ENCODE measurements around the gene RTTN. TPM values are rescaled to one million over a fixed set of nuclear protein-coding genes. Genes with fewer than 3 reads are reported as not detected.
"Not testable (repeated sequence)": the region's sequence is repeated elsewhere in the genome, so short reads cannot be mapped to it uniquely, and the experiment has no call there.

Gene RTTN
- 10 to 100 TPM; 16.6 to 20.6 (median 19.1) TPM for polyA plus RNA-seq (ENCODE audit: insufficient read length in 3 of 3)
- long read RNA-seq, donor 1 = 0 reads
- long read RNA-seq, donor 2 = 0 reads
- long read RNA-seq, donor 3, partial matches to known transcripts = 0 of 1 reads
- long read RNA-seq, donor 3, other reads (novel, unspliced or antisense) = 0 of 1 reads
- long read RNA-seq, donor 4 = 0 reads
- long read RNA-seq, donor 5 = 0 reads
- long read RNA-seq, donor 6 = 0 reads
- long read RNA-seq, donor 7 = 0 reads
- long read RNA-seq, donor 8 = 0 reads
- long read RNA-seq, donor 9 = 0 reads
- long read RNA-seq, donor 10, partial matches to known transcripts = 0 of 1 reads
- long read RNA-seq, donor 10, other reads (novel, unspliced or antisense) = 0 of 1 reads
- long read RNA-seq, donor 11 = 0 reads
- long read RNA-seq, donor 12 = 0 reads
- long read RNA-seq, donor 13 = 0 reads
- long read RNA-seq, donor 14, full-length matches to known transcripts = 2 of 2 reads
- long read RNA-seq, donor 14, partial matches to known transcripts = 0 of 2 reads
- long read RNA-seq, donor 14, other reads (novel, unspliced or antisense) = 0 of 2 reads
- long read RNA-seq, donor 15 = 0 reads
- long read RNA-seq, donor 16 = 0 reads

GRCh38 chr18:70205421-70206397 lies at the start of gene RTTN:
TSS of gene RTTN (minus strand) at chr18:70205687. CDS start at chr18:70205658, 29 bp downstream.
- DNase-seq (ENCODE audit: extremely low read depth in 1 of 11, low read depth in 9 of 11, low spot score in 4 of 11) = peak; percentile 88 to 94 (median 93)

GRCh38 chr18:70250781-70251180 lies 45.3 kb upstream of the RTTN start:
- DNase-seq (ENCODE audit: extremely low read depth in 1 of 11, low read depth in 9 of 11, low spot score in 4 of 11) = no peak

- not testable (repeated sequence) for DNase-seq (ENCODE audit: extremely low read depth in 1 of 11, low read depth in 9 of 11, low spot score in 4 of 11)
Observed at GRCh38 chr18:70249861-70250260, 44.4 kb upstream of the RTTN start.

- no peak for DNase-seq (ENCODE audit: extremely low read depth in 1 of 11, low read depth in 9 of 11, low spot score in 4 of 11)
Observed at GRCh38 chr18:70249118-70249517, 43.6 kb upstream of the RTTN start.

DNA sequence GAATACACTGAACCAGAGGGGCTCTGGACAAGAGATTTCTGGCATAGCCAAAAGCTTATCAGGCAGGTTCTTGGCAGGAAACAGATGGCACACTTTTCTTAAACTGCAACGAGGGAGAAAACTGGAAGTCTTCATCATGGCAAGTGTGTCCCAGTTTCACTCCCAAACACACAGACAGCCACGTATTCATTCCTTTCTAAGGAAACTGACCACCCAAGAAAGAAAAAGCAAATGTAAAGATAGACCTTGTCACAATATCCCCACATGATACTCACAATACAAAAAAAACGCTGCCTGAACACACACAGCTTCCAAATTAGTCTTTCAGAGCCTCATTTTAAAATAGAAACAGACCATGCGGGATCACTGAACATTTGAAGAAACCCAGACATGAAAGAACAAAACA lies 40.6 kb upstream of the RTTN start:
- DNase-seq (ENCODE audit: extremely low read depth in 1 of 11, low read depth in 9 of 11, low spot score in 4 of 11) = no peak

GRCh38 chr18:70243131-70243929 lies 37.8 kb upstream of the RTTN start:
- no peak for DNase-seq (ENCODE audit: extremely low read depth in 1 of 11, low read depth in 9 of 11, low spot score in 4 of 11)

- not testable (repeated sequence) for DNase-seq (ENCODE audit: extremely low read depth in 1 of 11, low read depth in 9 of 11, low spot score in 4 of 11)
Observed at GRCh38 chr18:70236921-70237320, 31.4 kb upstream of the RTTN start.

DNA sequence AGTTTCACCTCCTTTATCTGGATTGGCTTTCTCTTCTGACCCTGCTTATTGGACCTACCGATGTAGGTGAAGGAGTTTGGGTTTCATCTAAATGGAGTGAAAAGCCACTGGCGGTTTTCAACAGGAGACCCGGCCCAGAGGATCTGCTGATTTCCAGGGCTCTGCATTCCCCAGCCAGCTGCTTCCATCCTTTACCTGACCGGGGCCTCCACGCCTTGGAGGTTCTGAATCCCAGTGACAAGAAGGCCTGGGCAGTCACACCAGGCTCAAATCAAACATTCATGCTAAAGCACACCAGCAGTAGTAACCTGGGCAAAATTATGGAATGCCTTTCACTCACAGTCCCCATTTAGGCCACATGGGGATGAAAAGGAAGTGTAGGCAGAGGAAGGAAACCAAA lies 30.0 kb upstream of the RTTN start:
- DNase-seq (ENCODE audit: extremely low read depth in 1 of 11, low read depth in 9 of 11, low spot score in 4 of 11) = no peak

- DNase-seq (ENCODE audit: extremely low read depth in 1 of 11, low read depth in 9 of 11, low spot score in 4 of 11) = peak in 2 of 11 donors; percentile 1 to 12
Observed at GRCh38 chr18:70234667-70235459, 29.4 kb upstream of the RTTN start.

DNA sequence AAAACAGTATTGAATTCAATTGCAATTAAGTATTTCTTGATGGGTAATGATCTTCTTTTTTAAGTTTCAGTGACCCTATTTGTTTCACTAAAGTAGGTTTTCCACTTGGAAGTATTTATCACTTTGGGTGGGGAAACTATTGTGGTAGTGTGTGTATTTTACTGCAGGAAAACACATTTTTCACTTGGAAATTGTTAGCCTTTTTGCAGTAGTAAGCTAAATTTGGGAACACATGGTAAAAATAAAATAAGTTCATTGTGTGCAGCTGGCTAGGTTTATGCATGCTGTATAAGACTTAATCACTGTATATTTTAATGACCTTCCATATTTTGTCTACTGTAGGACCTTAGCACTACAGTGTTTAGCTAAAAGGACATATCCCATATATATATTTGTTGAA lies 28.5 kb upstream of the RTTN start:
- no peak for DNase-seq (ENCODE audit: extremely low read depth in 1 of 11, low read depth in 9 of 11, low spot score in 4 of 11)

DNA sequence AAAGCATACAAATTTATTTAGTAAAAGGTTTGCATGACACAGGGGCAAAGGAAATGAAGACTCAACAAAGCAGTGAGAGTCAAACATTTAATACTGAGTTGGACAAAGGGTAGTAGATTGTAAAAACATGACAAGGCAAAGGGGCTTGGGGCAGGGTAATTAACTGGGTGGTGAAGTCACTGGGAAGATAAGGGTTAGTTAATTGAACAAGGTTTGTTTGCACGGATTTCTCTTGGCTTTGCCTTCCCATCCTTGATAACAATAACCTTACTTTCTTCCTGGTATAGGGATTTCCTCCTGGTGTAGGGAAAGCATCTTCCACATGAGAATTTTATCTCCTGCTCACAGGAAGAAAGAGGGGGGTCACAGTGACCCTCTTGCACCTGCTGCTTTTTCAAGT lies 26.8 kb upstream of the RTTN start:
- no peak for DNase-seq (ENCODE audit: extremely low read depth in 1 of 11, low read depth in 9 of 11, low spot score in 4 of 11)

- DNase-seq (ENCODE audit: extremely low read depth in 1 of 11, low read depth in 9 of 11, low spot score in 4 of 11) = no peak
Observed at GRCh38 chr18:70229639-70230038, 24.2 kb upstream of the RTTN start.

- DNase-seq (ENCODE audit: extremely low read depth in 1 of 11, low read depth in 9 of 11, low spot score in 4 of 11) = no peak
Observed at GRCh38 chr18:70228536-70228935, 23.0 kb upstream of the RTTN start.

- DNase-seq (ENCODE audit: extremely low read depth in 1 of 11, low read depth in 9 of 11, low spot score in 4 of 11) = no peak
Observed at GRCh38 chr18:70227438-70227837, 22.0 kb upstream of the RTTN start.

GRCh38 chr18:70221915-70222278 lies 16.4 kb upstream of the RTTN start:
- DNase-seq (ENCODE audit: extremely low read depth in 1 of 11, low read depth in 9 of 11, low spot score in 4 of 11) = no peak

DNA sequence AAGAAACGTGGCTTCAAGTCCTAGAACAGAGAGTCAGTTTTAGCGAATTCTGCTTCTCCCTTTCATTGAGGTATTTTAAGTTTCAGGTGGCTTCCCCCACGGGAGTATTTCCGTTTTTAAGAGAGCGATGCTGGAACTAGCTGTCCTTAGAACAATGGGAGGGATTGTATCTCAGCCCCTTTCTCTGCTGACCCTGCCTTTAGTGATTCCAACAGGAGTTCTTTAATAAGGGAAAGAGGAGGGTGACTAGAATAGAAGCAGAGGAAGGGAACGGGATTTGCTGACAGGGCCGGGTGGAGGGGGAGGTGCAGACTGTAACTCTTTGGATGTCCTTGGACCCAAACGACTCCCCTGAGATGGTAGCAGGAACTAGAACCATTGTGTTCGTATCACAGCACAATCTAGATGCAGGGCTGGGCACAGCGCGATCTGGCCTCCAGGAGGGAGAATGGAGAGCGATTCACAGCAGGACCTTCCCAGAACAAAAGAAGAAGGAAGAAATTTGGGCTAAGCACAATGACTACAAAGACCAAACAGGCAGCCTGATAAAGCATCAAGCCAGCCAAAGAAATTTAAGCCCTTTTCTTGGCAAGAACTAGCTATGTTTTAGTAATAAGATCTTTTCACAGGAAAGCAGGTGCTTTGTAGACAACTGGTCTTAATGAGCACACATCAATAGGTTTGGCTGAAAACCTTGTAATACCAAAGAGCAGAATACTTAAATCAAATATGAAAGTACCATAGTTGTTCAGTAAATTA lies 15.8 kb upstream of the RTTN start:
- no peak for DNase-seq (ENCODE audit: extremely low read depth in 1 of 11, low read depth in 9 of 11, low spot score in 4 of 11)

DNA sequence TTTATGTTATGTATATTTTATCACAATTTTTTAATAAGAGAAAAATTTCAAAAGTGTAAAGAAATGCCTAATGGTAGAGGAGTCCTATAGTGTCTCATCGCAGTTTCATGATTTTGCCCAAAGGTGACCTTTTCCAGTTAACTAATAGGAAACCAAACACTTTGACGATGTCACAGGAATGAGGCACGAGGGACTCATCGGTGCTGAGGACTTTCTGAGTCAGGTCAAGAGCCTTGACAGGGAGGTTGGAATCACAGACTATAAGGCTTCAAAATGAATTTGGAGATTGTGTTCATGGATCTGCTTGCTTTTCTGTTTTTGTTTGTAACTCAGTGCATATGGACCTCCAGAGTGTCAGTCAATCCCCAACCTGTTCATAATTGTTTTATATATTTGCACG lies 15.1 kb upstream of the RTTN start:
- DNase-seq (ENCODE audit: extremely low read depth in 1 of 11, low read depth in 9 of 11, low spot score in 4 of 11) = no peak
